Measurements from ENCODE around the gene PSG11. TPM values are rescaled to one million over a fixed set of nuclear protein-coding genes. Genes with fewer than 3 reads are reported as not detected.
"Not testable (repeated sequence)": the region's sequence is repeated elsewhere in the genome, so short reads cannot be mapped to it uniquely, and the experiment has no call there.

The PSG11 gene
- not detected in 2 replicates for total RNA-seq

GRCh38 chr19:43026369-43026768, at the start of gene PSG11:
Gene PSG11 (minus strand): TSS chr19:43026469. CDS start chr19:43026372, 97 bp downstream.
- not testable (repeated sequence) for DNase-seq (ENCODE audit: low read depth, low spot score)

GRCh38 chr19:43062418-43062817, 36.1 kb upstream of the PSG11 start:
- DNase-seq (ENCODE audit: low read depth, low spot score): not testable (repeated sequence)

GRCh38 chr19:43061326-43061725, 35.1 kb upstream of the PSG11 start:
- not testable (repeated sequence) for DNase-seq (ENCODE audit: low read depth, low spot score)

GRCh38 chr19:43060254-43060653, 34.0 kb upstream of the PSG11 start:
- not testable (repeated sequence) for DNase-seq (ENCODE audit: low read depth, low spot score)

GRCh38 chr19:43059482-43059881, 33.2 kb upstream of the PSG11 start:
- not testable (repeated sequence) for DNase-seq (ENCODE audit: low read depth, low spot score)

GRCh38 chr19:43058440-43058839, 32.2 kb upstream of the PSG11 start:
- not testable (repeated sequence) for DNase-seq (ENCODE audit: low read depth, low spot score)

GRCh38 chr19:43047966-43048365, 21.7 kb upstream of the PSG11 start:
- not testable (repeated sequence) for DNase-seq (ENCODE audit: low read depth, low spot score)

GRCh38 chr19:43046578-43046977, 20.3 kb upstream of the PSG11 start:
- not testable (repeated sequence) for DNase-seq (ENCODE audit: low read depth, low spot score)

- not testable (repeated sequence) for DNase-seq (ENCODE audit: low read depth, low spot score)
Observed at GRCh38 chr19:43043492-43044180, 17.4 kb upstream of the PSG11 start.

GRCh38 chr19:43031645-43032044, 5.4 kb upstream of the PSG11 start:
- DNase-seq (ENCODE audit: low read depth, low spot score): not testable (repeated sequence)

GRCh38 chr19:43028866-43029265, 2.6 kb upstream of the PSG11 start:
- no peak for DNase-seq (ENCODE audit: low read depth, low spot score)

GRCh38 chr19:43027985-43028384, 1.7 kb upstream of the PSG11 start:
- DNase-seq (ENCODE audit: low read depth, low spot score): not testable (repeated sequence)

- DNase-seq (ENCODE audit: low read depth, low spot score): not testable (repeated sequence)
Observed at GRCh38 chr19:43027061-43027460, 792 bp upstream of the PSG11 start.

- DNase-seq (ENCODE audit: low read depth, low spot score): not testable (repeated sequence)
Observed at GRCh38 chr19:43022098-43022497, 4.2 kb downstream of the PSG11 start.

GRCh38 chr19:43021629-43022028, 4.6 kb downstream of the PSG11 start:
- not testable (repeated sequence) for DNase-seq (ENCODE audit: low read depth, low spot score)

GRCh38 chr19:43019588-43019987, 6.7 kb downstream of the PSG11 start:
- not testable (repeated sequence) for DNase-seq (ENCODE audit: low read depth, low spot score)

GRCh38 chr19:43005841-43006240, 20.4 kb downstream of the PSG11 start:
- not testable (repeated sequence) for DNase-seq (ENCODE audit: low read depth, low spot score)

GRCh38 chr19:43004846-43005245, 21.4 kb downstream of the PSG11 start:
- not testable (repeated sequence) for DNase-seq (ENCODE audit: low read depth, low spot score)

- not testable (repeated sequence) for DNase-seq (ENCODE audit: low read depth, low spot score)
Observed at GRCh38 chr19:43003634-43004033, 22.6 kb downstream of the PSG11 start.

- not testable (repeated sequence) for DNase-seq (ENCODE audit: low read depth, low spot score)
Observed at GRCh38 chr19:43002948-43003347, 23.3 kb downstream of the PSG11 start.

GRCh38 chr19:42996161-42996560, 30.1 kb downstream of the PSG11 start:
- DNase-seq (ENCODE audit: low read depth, low spot score): not testable (repeated sequence)

- DNase-seq (ENCODE audit: low read depth, low spot score): not testable (repeated sequence)
Observed at GRCh38 chr19:42992029-42992604, 34.2 kb downstream of the PSG11 start.

- no peak for DNase-seq (ENCODE audit: low read depth, low spot score)
Observed at GRCh38 chr19:42989851-42990250, 36.4 kb downstream of the PSG11 start.

Data from pulmonary artery endothelial cell (primary cell).